Esophagus squamous epithelium (tissue), 4 donors: Measurements from ENCODE around the gene ZNRF1.

Source experiments
- POLR2A ChIP-seq, 4 donors: fragments of 450-650 bp; IDR thresholded peaks; one replicate each; pipeline ENCODE4 v1.6.1; 2017; ENCODE audit warnings: antibody characterized with exemption in 4 of 4, mild to moderate bottlenecking in 4 of 4, moderate library complexity in 3 of 4
- TF ChIP-seq, protein P1 (sequence below), 6 experiments: fragments of 450-650 bp in 4 of 6; fragments of 200-600 bp in 2 of 6; sonication (generic) in 2 of 6; IDR thresholded peaks; one replicate each; pipeline ENCODE4 v1.5.1; 2016 to 2019; ENCODE audit warnings: antibody characterized with exemption in 6 of 6, mild to moderate bottlenecking in 4 of 6, moderate library complexity in 4 of 6

DNA sequence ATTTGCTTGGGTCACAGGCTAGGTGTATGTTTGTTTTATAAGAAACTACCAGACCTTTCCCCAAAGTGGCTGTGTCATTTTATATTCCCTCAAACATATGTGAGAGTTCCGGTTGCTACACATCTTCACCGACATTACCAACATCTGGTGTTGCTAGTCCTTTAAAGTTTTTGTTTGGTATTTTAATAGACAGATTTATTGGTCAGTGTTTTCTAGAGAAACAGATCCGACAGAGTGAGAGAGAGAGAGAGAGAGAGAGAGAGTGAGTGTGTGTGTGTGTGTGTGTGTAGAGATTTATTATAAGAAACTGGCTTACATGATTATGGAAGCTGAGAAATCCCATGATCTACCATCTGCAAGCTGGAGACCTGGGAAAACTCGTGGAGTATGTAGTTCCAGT lies 86.7 kb downstream of the ZNRF1 start:
- TF ChIP-seq POLR2A (IDR thresholded peaks at IDR 0.05) = no peak
- TF ChIP-seq, protein P1, sequence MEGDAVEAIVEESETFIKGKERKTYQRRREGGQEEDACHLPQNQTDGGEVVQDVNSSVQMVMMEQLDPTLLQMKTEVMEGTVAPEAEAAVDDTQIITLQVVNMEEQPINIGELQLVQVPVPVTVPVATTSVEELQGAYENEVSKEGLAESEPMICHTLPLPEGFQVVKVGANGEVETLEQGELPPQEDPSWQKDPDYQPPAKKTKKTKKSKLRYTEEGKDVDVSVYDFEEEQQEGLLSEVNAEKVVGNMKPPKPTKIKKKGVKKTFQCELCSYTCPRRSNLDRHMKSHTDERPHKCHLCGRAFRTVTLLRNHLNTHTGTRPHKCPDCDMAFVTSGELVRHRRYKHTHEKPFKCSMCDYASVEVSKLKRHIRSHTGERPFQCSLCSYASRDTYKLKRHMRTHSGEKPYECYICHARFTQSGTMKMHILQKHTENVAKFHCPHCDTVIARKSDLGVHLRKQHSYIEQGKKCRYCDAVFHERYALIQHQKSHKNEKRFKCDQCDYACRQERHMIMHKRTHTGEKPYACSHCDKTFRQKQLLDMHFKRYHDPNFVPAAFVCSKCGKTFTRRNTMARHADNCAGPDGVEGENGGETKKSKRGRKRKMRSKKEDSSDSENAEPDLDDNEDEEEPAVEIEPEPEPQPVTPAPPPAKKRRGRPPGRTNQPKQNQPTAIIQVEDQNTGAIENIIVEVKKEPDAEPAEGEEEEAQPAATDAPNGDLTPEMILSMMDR (IDR thresholded peaks at IDR 0.05) = no peak
